DMS114 treated with DMSO at 0.1 percent for 48 hours (cell line): ENCODE results near the gene ATP6V1G3.
"Not testable (repeated sequence)": the region's sequence is repeated elsewhere in the genome, so short reads cannot be mapped to it uniquely, and the experiment has no call there.

ENCODE experiments used
- DNase-seq: peaks from one replicate; lab custom pipeline; 2025; ENCODE audit not compliant: unreplicated experiment; lab: John Stamatoyannopoulos, UW

The ATP6V1G3 gene

DNA sequence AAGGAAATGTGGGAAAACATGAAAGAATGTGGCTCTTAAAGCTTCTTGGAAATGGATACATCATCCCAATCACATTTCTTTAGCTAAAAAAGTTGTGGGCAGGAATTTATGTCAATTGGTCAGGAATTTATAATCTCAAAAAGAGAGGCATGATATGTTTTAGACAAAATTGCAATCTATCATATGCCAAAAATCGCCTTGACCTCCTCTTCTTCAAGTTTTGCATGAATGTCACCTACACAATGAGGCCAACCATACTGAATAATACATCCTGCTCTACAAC lies 42.4 kb downstream of the ATP6V1G3 start:
- no peak for DNase-seq

DNA sequence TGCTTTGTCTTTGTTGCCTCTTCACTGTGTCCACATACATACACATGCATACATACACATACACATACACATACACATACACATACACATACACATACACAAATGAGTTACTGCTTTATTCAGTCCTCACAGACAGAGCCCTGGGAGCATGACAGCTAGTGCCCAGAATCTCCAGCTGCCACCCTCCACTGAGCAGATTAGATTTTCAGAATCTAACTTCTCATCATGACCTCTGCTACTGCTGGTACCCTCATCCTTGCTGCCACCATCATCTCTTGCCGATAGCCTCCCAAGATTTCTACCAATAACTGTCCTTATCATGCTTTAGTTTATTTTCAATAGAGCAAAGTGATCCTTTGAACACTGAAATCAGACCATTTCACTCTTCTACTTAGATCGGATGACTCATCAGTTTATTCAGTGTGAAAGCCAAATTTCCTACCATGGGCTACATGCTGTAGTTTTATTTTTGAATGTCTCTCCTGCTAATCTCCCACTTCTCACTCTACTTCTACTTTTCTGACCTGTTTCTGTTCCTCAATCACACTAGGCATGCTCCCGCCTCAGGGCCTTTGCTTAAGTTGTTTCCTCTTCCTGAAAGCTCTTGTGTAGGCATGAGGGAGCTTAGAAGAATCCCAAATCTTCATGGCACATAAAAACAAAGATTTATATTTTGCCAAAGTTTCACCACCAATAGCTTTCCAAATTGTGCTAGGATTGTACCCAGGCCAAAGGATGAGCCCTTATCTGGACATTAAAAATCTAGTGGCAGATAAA lies 43.0 kb downstream of the ATP6V1G3 start:
- no peak for DNase-seq

DNA sequence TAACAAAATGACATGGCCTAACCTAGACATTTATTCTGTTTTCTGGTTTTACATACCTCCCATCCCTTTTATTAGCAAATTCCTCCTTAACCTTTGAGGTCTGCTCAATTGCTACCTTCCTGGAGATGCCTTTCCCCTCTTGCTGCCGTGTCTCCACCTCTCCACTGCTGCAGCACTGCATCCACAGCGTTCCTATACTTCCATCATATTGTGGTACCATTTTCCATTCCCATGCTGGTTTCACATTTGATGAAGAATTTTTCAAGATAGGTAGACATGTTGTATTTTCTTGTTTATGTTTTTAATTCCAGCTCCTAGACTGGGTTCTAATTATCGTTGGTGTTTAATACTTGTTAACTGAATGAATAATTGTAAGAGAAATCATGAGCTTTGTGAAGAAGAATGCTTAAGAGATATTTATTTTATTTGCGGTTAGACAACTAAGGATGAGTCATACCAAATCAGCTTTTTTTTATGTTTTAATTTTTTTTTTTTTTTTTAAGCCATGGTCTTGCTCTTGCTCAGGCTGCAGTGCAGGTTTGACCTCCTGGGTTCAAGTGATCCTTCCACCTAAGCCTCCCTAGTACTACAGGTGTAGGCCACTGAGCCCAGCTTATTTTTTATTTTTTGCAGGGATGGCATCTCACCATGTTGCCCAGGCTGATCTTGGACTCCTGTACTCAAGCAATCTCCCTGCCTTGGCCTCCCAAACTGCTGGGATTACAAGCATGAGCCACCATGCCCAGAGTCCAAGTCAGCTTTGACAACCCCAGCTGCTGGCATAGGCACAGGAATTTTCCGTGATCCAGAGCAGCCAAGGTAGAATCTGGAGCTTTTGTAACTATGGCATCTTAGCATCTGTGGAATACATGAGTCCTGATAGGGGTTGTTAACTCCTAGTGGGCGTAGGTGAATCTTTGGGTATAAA lies 44.0 kb downstream of the ATP6V1G3 start:
- no peak for DNase-seq

GRCh38 chr1:198495631-198496030 lies 44.8 kb downstream of the ATP6V1G3 start:
- DNase-seq: no peak

DNA sequence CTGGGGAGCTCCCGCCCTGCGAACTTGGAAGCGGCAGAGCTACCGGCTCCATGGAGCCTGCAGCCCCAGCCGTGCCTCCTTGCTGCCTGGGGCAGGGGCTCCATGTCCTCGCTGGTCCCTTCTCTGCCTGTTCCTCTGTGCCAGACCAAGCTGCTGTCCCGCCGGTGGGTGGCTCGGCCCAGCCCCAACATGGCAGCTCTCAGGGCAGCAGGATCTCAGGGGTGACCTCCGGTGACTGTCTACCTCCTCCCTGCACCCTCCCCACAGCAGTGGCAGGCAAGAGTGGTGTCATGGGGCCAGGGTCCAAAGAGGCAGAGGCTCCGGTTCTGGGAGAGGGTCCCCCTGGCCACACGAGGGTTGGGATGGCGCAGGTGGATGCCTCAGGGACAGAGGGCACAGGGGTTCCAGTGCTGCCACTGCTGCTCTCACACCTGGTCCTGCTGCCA lies 45.8 kb downstream of the ATP6V1G3 start:
- DNase-seq: no peak

GRCh38 chr1:198494139-198494538 lies 46.3 kb downstream of the ATP6V1G3 start:
- DNase-seq: no peak

GRCh38 chr1:198493329-198493728 lies 47.2 kb downstream of the ATP6V1G3 start:
- DNase-seq: no peak

GRCh38 chr1:198492872-198493271 lies 47.6 kb downstream of the ATP6V1G3 start:
- DNase-seq: no peak

DNA sequence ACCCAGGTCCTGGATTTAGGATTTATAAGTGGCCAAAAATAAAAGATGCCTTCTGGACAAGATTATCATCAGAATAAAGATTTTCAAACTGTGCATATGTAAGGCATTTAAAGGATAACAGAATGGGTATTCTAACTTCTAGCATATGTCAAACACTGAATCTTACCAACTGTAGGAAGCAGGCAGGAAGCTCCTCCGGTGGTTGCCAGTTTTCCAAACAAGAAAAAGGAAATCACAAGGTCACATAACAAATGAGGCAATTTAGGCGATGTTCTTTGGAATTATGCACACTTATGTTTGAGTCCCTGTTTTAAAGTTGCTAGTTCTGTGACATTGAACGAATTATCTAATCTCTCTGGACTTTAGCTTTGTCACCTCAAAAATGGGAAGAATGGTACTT lies 48.9 kb downstream of the ATP6V1G3 start:
- no peak for DNase-seq

DNA sequence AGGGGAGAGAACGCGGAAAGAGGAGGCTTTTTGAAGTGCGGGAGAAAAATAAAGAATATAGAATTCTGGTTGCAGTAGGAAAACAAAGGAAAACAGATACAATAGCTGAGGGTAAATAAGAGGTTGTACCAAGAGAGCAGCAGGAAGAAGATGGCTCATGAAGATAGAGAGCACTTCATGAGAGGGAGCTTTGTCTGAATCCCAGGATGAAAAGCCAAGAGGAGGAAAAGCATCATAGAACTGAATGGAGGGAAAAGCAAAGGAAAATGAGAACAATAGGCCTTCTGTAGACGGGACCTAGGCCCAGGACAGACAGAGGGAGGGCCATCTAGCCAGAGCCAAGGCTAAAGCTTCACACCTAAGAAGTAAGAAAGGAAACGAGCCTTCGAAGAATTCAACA lies 49.5 kb downstream of the ATP6V1G3 start:
- no peak for DNase-seq

DNA sequence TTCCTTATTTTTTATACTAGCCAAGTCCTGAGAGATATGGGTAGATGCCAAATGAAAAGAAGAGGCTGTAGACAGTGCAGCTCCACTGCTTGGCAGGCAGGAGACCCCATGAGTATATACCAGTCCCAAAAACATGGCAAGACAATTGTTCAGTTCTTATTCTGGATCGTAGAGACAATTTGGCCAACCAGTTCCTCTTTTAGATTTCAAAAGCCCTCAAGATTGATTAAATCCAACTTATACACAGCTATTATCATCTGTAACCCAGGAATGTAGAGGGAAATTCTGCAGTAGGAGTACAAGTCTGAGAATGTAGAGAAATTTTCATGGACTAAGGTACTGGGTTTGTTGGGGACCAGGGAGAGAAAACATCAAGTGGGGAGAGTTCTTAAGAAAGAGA lies 50.3 kb downstream of the ATP6V1G3 start:
- DNase-seq: no peak

- DNase-seq: no peak
Observed at GRCh38 chr1:198486903-198487302, 53.6 kb downstream of the ATP6V1G3 start.

- no peak for DNase-seq
Observed at GRCh38 chr1:198483645-198484044, 56.8 kb downstream of the ATP6V1G3 start.

DNA sequence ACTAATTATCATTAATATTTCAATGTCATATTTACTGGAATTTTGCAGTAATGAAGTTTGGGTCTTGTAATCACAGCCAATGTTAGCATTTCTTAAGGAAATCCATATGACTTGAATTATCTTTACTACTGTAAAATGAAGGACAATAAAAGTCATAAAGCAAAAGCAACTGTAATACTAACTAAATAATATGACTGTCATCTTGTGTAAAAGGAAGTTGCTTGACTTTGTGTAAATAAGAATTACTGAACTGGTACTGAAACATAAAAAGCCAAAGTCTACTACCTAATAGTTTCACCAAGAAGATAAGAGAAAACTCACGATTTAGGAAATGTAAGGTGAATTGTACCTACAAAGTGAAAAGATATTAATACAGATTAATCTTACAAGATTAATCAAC lies 57.5 kb downstream of the ATP6V1G3 start:
- no peak for DNase-seq

GRCh38 chr1:198481661-198482060 lies 58.8 kb downstream of the ATP6V1G3 start:
- no peak for DNase-seq

DNA sequence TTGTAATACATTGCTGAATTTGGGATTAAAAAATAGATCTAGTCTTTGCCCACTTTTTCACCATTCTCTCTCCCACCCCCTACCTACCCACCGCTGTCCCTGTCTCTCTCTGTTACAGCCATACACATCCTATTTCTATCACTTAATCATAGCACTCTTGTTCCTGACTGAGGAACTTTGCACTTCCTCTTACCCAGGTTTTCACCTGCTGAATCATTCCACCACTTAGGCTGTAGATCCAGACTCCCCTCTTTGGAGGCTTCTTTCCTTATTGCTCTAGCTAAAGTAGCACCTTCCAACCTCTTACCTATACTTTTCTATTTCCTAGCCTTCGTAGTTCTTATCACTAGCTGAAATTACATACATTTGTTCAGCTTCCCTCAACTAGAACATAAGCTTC lies 59.6 kb downstream of the ATP6V1G3 start:
- DNase-seq: no peak

- DNase-seq: not testable (repeated sequence)
Observed at GRCh38 chr1:198477354-198477753, 63.1 kb downstream of the ATP6V1G3 start.
